Endothelial cell (in vitro differentiated cells): Measurements from ENCODE around the gene LEP. TPM values are rescaled to one million over a fixed set of nuclear protein-coding genes. Genes with fewer than 3 reads are reported as not detected.
A peak's percentile ranks its signal among the peaks of the same experiment; 100 is the strongest.

Experiments
- DNase-seq: peaks from one replicate; pipeline ENCODE4 v3.0.0; 2021; ENCODE audit warnings: low spot score
- H3K27ac Mint-ChIP-seq: one replicate; pipeline ENCODE4 v1.8.0; 2021; ENCODE audit warnings: mixed read lengths, inconsistent platforms; ENCODE audit not compliant: unreplicated experiment
- H3K27me3 Mint-ChIP-seq: one replicate; pipeline ENCODE4 v1.8.0; 2021; ENCODE audit warnings: mild to moderate bottlenecking, moderate library complexity, mixed read lengths, inconsistent platforms; ENCODE audit not compliant: unreplicated experiment
- H3K36me3 Mint-ChIP-seq: one replicate; pipeline ENCODE4 v1.8.0; 2021; ENCODE audit warnings: mild to moderate bottlenecking, low read depth, mixed read lengths, inconsistent platforms; ENCODE audit not compliant: unreplicated experiment
- H3K4me1 Mint-ChIP-seq: one replicate; pipeline ENCODE4 v1.8.0; 2021; ENCODE audit warnings: mild to moderate bottlenecking, mixed read lengths, inconsistent platforms; ENCODE audit not compliant: unreplicated experiment
- H3K4me3 Mint-ChIP-seq: one replicate; pipeline ENCODE4 v1.8.0; 2021; ENCODE audit warnings: mild to moderate bottlenecking, mixed read lengths, inconsistent platforms; ENCODE audit not compliant: unreplicated experiment
- H3K9me3 Mint-ChIP-seq: one replicate; pipeline ENCODE4 v1.8.0; 2021; ENCODE audit warnings: mixed read lengths, inconsistent platforms; ENCODE audit not compliant: unreplicated experiment
- CTCF ChIP-seq: fragments of 200-600 bp; sonication (generic); IDR thresholded peaks from one replicate; pipeline ENCODE4 v1.5.0; 2021; ENCODE audit warnings: antibody characterized with exemption; ENCODE audit not compliant: unreplicated experiment
- total RNA-seq: library from RNA; stranded (reverse); fragmentation: NEBNext Ultra II Directional; extraction: Animal tissue kit (Norgen Biotek cat#: 25700); gene quantifications from one replicate; pipeline ENCODE4 v1.2.1, GENCODE V29; 2021; ENCODE audit not compliant: unreplicated experiment

The LEP gene
- total RNA-seq, 1 donor from 2014 or later, result not detected

GRCh38 chr7:128217030-128217805, 23.9 kb upstream of the LEP start:
- peaks cover 2% of the 10 kb centered on the region for H3K4me1 Mint-ChIP-seq
- H3K36me3 Mint-ChIP-seq, result no peaks in the 10 kb centered on the region

DNA sequence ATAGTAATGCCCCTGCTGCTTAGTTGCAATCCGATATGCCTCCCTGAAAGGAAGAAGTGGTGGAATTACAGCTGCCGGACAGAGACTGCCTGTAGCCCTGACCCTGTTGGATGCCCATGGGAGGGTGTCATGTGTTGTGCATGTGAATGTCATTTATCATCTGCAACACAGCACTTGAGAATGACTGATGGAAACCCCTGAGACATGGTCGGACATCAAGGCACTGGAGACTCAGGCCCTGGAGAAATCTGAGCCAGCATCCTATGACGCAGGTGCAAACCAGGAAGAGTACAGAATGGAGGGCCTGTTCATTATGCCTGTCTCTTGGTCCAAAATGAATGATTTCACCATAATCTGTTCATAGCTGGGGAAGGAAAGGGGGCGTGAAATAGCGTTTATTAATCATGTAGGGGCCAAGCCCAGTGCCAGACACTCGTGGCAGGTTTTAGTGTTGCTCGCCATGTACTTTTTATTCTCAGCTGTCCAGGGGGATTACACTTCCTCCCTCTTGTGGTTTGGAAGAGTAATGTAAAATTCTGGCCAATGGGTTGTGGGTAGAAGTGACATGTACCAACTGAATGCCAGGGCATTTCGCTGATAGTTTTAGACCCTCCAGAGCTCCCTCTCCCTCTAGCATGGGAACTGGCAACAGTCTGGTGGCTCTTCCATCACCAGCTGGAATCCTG, 23.0 kb upstream of the LEP start:
- Mint-ChIP-seq H3K27me3 (peaks cover 12% of the 10 kb centered on the region), H3K4me1 (no peaks in the 10 kb centered on the region), H3K36me3 (no peaks in the 10 kb centered on the region), H3K4me3 (no peak overlapping the region), H3K9me3 (no peaks in the 10 kb centered on the region), H3K27ac (no peak overlapping the region)
- peak; percentile 64 for TF ChIP-seq CTCF
- DNase-seq, result no peak

More at GRCh38 chr7:128217030-128217805, 23.9 kb upstream of the LEP start:
- Mint-ChIP-seq H3K27ac (no peak overlapping the region), H3K9me3 (no peaks in the 10 kb centered on the region), H3K27me3 (peaks cover 12% of the 10 kb centered on the region), H3K4me3 (no peak overlapping the region)
- no peak for TF ChIP-seq CTCF
- no peak for DNase-seq

GRCh38 chr7:128219636-128220035, 21.4 kb upstream of the LEP start:
- no peak overlapping the region for H3K4me3 Mint-ChIP-seq
- H3K4me1 Mint-ChIP-seq, result no peaks in the 10 kb centered on the region
- TF ChIP-seq CTCF, result no peak
- no peak overlapping the region for H3K27ac Mint-ChIP-seq
- H3K9me3 Mint-ChIP-seq, result no peaks in the 10 kb centered on the region
- no peak for DNase-seq
- H3K36me3 Mint-ChIP-seq, result no peaks in the 10 kb centered on the region
- peaks cover 9% of the 10 kb centered on the region for H3K27me3 Mint-ChIP-seq

GRCh38 chr7:128221929-128222403, 19.1 kb upstream of the LEP start:
- Mint-ChIP-seq H3K36me3 (no peaks in the 10 kb centered on the region), H3K27me3 (peaks cover 16% of the 10 kb centered on the region), H3K4me1 (no peaks in the 10 kb centered on the region), H3K9me3 (no peaks in the 10 kb centered on the region), H3K4me3 (no peak overlapping the region), H3K27ac (no peak overlapping the region)
- no peak for TF ChIP-seq CTCF
- DNase-seq, result no peak
